GM19238 (cell line): ENCODE data around the gene CTNND2.
"Not testable (repeated sequence)": the region's sequence is repeated elsewhere in the genome, so short reads cannot be mapped to it uniquely, and the experiment has no call there.

ENCODE experiments used
- DNase-seq: peaks from one replicate; pipeline ENCODE4 v3.0.0; 2011; ENCODE audit warnings: low spot score; ENCODE audit not compliant: insufficient read length

CTNND2 gene

GRCh38 chr5:11047625-11048024 is 856.6 kb downstream of the CTNND2 start:
- DNase-seq: no peak

DNA sequence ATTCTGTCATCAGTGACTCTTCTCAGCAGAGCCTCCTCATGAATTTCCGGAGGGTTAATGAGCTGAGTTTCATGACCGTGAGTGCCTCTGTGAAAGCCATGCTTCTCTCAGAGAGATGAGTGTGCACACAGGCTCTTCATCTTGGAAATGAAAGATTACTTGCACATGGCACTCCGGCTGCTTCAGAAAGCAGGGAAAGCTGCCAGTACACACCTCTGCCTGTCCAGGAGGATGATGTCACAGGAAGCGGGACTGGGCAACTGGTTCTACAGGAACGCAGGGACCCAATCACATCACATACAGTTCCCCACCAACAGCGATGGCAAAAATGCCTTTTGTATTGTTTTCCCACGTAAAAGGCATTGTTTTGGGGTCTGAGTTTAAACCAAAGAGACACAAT is 857.2 kb downstream of the CTNND2 start:
- DNase-seq: no peak

- DNase-seq: no peak
Observed at GRCh38 chr5:11046160-11046559, 858.1 kb downstream of the CTNND2 start.

DNA sequence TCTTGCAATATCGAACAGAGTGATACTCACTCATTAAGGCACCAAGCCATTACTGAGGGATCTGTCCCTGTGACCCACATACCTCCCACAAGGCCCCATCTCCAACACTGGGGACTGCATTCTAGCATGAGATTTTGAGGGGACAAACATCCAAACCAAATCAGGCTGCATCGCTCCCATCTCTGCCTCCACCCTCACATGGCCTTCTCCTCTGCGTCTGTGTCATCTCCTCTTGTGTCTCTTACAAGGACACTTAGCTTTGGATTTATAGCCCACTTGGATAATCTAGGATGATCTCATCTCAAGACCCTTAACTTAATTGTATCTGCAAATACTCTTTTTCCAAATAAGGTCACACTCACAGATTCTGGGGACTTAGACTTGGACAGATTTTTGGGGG is 858.8 kb downstream of the CTNND2 start:
- no peak for DNase-seq

GRCh38 chr5:11044581-11044980 is 859.7 kb downstream of the CTNND2 start:
- DNase-seq: no peak

DNA sequence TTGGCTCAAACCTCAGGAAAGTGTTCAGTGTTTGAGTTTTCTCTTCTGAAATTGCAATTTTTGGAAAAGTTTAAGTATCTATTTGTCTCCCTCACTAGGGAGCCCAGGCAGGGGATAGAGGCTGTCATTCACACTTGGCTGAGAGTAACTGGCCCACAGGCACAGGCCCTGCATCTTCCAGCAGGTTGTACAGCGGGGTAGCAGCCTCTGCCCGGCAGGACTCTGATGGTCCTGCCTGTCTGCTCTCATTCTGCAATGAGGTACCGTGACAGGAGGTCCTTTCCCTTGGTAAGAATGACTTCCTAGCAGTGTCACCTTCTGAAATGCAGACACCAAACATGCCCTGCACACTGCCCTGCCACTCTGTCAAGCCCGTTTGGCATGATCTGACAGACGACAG is 860.4 kb downstream of the CTNND2 start:
- no peak for DNase-seq

DNA sequence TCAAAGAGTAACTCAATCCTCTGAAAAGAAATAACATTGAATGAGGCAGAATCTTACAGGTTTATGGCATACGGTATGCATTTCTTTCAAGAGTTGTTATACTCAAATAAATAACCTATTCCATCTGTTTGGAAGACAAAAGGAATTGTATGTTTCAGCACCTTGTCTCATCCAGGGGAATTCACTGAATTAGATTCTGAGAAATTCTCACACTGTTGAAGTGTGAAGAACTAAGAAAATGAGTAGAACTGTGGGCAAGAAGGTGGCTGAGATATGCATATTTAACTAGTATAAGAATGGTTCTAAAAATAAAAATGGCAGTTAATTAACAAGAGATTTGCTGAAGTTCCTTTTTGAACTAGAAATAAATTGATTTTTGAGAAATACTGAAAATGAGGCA is 863.9 kb downstream of the CTNND2 start:
- no peak for DNase-seq

DNA sequence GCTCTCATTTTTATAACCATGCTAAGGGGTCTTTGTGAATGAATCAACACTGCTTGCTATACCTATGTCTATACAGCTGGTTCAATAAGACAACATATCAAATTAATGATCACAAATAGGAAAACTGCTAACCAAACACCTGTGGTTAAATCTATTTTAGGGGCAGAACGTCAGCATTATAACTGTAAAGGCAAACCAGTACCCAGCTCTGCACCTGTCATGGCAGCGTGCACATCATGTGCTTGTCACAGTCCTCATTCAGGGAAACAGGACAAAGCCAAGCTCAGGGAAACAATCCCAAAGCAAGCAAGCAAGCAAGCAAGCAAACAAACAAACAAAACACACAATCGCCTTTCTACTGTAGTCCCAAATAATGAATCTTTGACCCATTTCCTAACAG is 865.5 kb downstream of the CTNND2 start:
- DNase-seq: no peak

DNA sequence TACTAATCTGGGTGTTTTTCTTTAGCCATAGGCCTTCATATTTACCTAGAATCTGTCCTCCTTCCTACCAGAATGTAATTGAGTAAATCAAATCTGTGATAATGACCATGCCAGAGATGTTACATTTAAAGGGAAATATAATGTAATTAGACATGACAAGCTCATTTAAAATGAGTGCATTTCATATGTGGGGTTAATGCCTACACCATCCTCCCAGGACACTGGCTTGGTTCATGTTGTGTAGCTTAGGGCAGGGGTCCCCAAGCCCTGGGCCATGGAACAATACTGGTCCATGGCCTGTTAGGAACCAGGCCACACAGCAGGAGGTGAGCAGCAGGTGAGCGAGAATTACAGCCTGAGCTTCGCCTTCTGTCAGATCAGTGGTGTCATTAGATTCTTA is 866.3 kb downstream of the CTNND2 start:
- no peak for DNase-seq

DNA sequence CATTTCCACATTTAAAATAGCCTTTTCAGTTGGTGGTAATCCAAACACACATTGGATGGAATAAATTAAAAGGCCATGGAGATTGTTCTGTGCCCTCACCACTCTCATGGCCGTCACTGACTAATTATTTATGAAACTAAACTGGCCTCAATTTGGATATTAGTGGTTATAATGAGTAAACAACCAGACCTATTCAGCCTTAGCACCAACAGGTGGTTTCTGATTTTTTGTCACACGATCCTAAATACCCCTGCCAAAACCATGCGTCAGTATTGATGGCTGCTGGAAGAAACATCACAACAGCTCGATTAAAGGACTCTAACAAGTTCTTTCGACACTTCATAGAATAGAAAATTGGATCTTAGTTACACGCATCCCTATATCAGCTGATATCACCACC is 867.2 kb downstream of the CTNND2 start:
- no peak for DNase-seq

DNA sequence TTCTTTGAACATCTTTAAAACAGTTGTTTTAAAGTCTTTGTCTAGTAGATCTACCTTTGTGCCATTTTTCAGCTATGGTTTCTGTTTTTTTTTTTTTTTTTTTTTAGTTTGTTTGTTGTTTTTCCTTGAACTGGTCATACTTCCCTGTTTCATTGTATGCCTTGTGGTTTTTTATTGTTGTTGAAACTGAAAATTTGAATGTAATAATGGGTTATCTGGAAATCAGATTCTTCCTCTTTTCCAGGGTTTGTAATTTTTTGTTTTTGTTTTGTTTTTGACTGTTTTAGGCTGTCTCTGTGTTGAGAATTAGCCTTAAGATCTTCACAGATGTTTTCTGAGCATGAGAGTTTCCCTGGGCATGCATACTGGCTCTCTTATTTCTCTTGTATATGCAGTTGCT is 873.6 kb downstream of the CTNND2 start:
- no peak for DNase-seq

- DNase-seq: no peak
Observed at GRCh38 chr5:11027660-11028059, 876.6 kb downstream of the CTNND2 start.

DNA sequence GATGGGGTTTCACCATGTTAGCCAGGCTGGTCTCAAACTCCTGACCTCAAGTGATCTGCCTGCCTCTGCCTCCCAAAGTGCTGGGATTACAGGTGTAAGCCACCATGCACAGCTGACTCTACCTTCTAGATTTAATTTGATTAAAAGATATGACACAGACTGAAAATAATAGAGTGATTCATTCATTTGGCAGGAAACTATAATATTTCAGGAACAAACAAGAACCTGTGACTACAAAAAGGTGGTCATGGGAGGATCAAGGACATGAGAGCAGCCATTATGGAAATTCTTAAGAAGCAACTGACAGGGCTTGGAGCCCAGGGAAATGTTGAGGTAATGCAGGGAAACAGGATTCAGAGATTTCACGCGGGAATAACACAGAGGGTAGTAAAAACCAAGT is 877.7 kb downstream of the CTNND2 start:
- DNase-seq: no peak

DNA sequence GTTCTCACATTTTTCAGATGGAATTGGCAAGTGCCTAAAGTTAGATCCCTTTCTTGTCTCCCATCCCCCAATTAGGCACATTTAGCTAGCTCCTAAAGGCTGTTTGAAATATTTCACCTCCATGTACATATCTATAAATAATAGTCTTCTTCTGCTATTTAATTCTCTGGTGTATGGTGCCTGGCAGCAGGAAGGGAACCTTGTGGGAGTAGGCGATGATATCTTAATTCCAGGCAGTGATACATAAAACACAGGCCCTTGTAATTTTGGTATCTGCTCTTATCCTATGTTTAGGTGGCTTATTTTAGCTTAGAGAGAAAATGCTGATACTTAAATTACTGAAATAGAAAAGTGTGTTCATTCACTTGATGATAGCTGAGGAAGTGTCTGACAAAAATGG is 880.3 kb downstream of the CTNND2 start:
- no peak for DNase-seq

GRCh38 chr5:11013793-11014192 is 890.5 kb downstream of the CTNND2 start:
- DNase-seq: no peak

GRCh38 chr5:11012295-11012694 is 892.0 kb downstream of the CTNND2 start:
- DNase-seq: no peak

GRCh38 chr5:11010429-11011210 is 893.6 kb downstream of the CTNND2 start:
- DNase-seq: no peak

DNA sequence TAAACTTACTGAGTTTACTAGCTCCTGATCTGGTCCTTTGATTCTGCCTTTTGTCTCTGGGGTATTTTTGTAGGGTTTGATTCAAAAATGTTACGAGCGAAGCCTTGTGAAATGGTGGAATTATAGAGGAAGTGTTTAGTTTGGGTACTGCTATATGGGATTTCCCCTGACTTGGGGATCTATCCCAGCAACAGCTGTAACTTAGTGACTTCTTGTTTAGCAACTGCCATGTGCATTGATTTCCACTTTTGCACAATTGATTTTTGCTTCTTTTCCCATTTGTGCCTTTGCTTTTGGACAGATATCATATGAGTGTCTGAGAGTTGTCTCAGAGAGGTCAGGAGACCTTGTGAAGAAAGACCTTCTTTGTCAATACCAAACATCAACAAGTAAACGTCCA is 894.7 kb downstream of the CTNND2 start:
- DNase-seq: no peak

DNA sequence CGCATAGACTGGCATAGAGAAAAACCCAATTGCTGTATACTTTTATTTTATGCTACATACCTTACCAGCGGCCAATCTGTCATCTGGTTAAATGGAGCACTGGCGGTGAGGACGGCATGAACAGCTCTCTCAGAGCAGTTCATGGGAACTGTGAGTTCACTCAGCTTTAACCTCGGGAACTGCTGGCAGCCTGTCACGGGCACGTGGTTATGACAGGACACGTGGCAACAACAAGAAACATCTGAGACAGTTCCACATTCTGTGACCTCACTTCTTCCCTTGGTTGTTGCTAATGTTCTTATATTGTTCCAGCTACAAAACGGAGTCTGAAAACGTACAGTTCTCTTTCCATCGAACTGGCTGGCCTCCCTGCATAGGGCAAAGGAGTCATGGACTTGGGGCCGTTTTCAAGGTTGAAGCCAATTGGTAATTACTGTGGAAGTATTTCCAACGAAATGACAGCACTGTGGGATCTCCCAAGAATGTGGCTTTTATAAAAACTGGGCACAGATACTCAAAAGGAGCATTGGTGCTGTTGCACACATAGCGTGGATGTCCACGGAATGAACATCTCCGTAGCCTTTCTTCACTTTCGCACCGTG is 896.9 kb downstream of the CTNND2 start:
- DNase-seq: no peak

- DNase-seq: not testable (repeated sequence)
Observed at GRCh38 chr5:11004523-11004922, 899.7 kb downstream of the CTNND2 start.

GRCh38 chr5:11000515-11001353 is 903.5 kb downstream of the CTNND2 start:
- DNase-seq: no peak

GRCh38 chr5:10999714-11000113 is 904.5 kb downstream of the CTNND2 start:
- no peak for DNase-seq
